CD14-positive monocyte (primary cell): ENCODE data around the gene SLC20A1. TPM values are rescaled to one million over a fixed set of nuclear protein-coding genes. Genes with fewer than 3 reads are reported as not detected.

Experiments
- DNase-seq, 3 donors: peaks; one replicate each; pipeline ENCODE4 v3.0.0-alpha.2; 2011 to 2022
- H2AFZ ChIP-seq: 2 replicates; pipeline ENCODE4 v1.6.0; 2012; ENCODE audit warnings: mild to moderate bottlenecking, low read depth, low read length, inconsistent platforms; ENCODE audit not compliant: insufficient read depth, poor library complexity, severe bottlenecking
- H3K27ac ChIP-seq, 2 donors: 1 replicate in 1 of 2; 2 replicates in 1 of 2; pipeline ENCODE4 v1.5.1; 2012 to 2013; ENCODE audit warnings: low read length in 2 of 2, control low read depth in 1 of 2, inconsistent platforms in 1 of 2, low read depth in 1 of 2, mild to moderate bottlenecking in 1 of 2
- H3K27me3 ChIP-seq, 2 donors: one replicate each; pipeline versions ENCODE4 v1.6.0 to v1.6.1; 2011 to 2013; ENCODE audit warnings: low read length in 2 of 2; ENCODE audit not compliant: control insufficient read depth in 2 of 2, insufficient read depth in 2 of 2
- H3K36me3 ChIP-seq, 2 donors: replicated peaks in 1 of 2; 1 replicate in 1 of 2; 2 replicates in 1 of 2; pipeline versions ENCODE4 v1.5.1 to v1.6.1; 2012 to 2013; ENCODE audit warnings: low read length in 2 of 2, control low read depth in 1 of 2, inconsistent platforms in 1 of 2, mild to moderate bottlenecking in 1 of 2; ENCODE audit not compliant: insufficient read depth in 2 of 2, control insufficient read depth in 1 of 2
- H3K4me1 ChIP-seq, 2 donors: 1 replicate in 1 of 2; 2 replicates in 1 of 2; pipeline versions ENCODE4 v1.5.1 to v1.6.1; 2012 to 2013; ENCODE audit warnings: low read length in 2 of 2, control low read depth in 1 of 2, inconsistent platforms in 1 of 2, mild to moderate bottlenecking in 1 of 2, moderate library complexity in 1 of 2; ENCODE audit not compliant: insufficient read depth in 2 of 2, control insufficient read depth in 1 of 2
- H3K4me2 ChIP-seq: replicated peaks from 2 replicates; pipeline ENCODE3; 2012; ENCODE audit warnings: low read length, moderate library complexity, mild to moderate bottlenecking; ENCODE audit not compliant: poor library complexity, severe bottlenecking; ENCODE audit errors: extremely low read depth
- H3K4me3 ChIP-seq, 3 experiments: fragments of 200-600 bp in 1 of 3; sonication (generic) in 1 of 3; replicated peaks in 1 of 3; 1 replicate in 2 of 3; 2 replicates in 1 of 3; pipeline ENCODE4 v1.5.1; 2011 to 2013; ENCODE audit warnings: low read length in 3 of 3, mild to moderate bottlenecking in 3 of 3, control low read depth in 2 of 3, low read depth in 2 of 3, inconsistent platforms in 1 of 3, moderate library complexity in 1 of 3
- H3K79me2 ChIP-seq: 2 replicates; pipeline ENCODE4 v1.6.0; 2012; ENCODE audit warnings: mild to moderate bottlenecking, control low read depth, inconsistent platforms, low read length, moderate library complexity; ENCODE audit not compliant: insufficient read depth
- H3K9ac ChIP-seq: 2 replicates; pipeline ENCODE4 v1.6.0; 2017; ENCODE audit warnings: low read length, mild to moderate bottlenecking; ENCODE audit not compliant: insufficient read depth, poor library complexity, severe bottlenecking
- H3K9me3 ChIP-seq, 2 donors: replicated peaks in 1 of 2; 1 replicate in 1 of 2; 2 replicates in 1 of 2; pipeline versions ENCODE4 v1.5.1 to v1.6.1; 2012 to 2013; ENCODE audit warnings: low read length in 2 of 2, control low read depth in 1 of 2; ENCODE audit not compliant: control insufficient read depth in 1 of 2, insufficient read depth in 1 of 2
- H4K20me1 ChIP-seq: 2 replicates; pipeline ENCODE4 v1.6.0; 2012; ENCODE audit warnings: mild to moderate bottlenecking, low read length, control low read depth, moderate library complexity; ENCODE audit not compliant: insufficient read depth
- H3K27ac Mint-ChIP-seq, 7 donors: one replicate each; pipeline ENCODE4 v1.8.0; 2020; ENCODE audit warnings: mild to moderate bottlenecking in 7 of 7, mixed read lengths in 7 of 7, moderate library complexity in 6 of 7, inconsistent platforms in 2 of 7
- H3K27me3 Mint-ChIP-seq, 3 donors: one replicate each; pipeline ENCODE4 v1.8.0; 2021 to 2022; ENCODE audit warnings: low read depth in 3 of 3, mild to moderate bottlenecking in 3 of 3, mixed read lengths in 3 of 3, moderate library complexity in 3 of 3, inconsistent platforms in 1 of 3
- H3K36me3 Mint-ChIP-seq, 2 donors: one replicate each; pipeline ENCODE4 v1.8.0; 2020; ENCODE audit warnings: mixed read lengths in 2 of 2, inconsistent platforms in 1 of 2, mild to moderate bottlenecking in 1 of 2
- H3K4me1 Mint-ChIP-seq: one replicate; pipeline ENCODE4 v1.8.0; 2020; ENCODE audit warnings: mild to moderate bottlenecking, mixed read lengths
- H3K4me3 Mint-ChIP-seq, 2 donors: one replicate each; pipeline ENCODE4 v1.8.0; 2020; ENCODE audit warnings: mild to moderate bottlenecking in 2 of 2, mixed read lengths in 2 of 2, moderate library complexity in 1 of 2
- H3K9me3 Mint-ChIP-seq, 7 donors: one replicate each; pipeline ENCODE4 v1.8.0; 2020 to 2022; ENCODE audit warnings: mixed read lengths in 7 of 7, mild to moderate bottlenecking in 6 of 7, moderate library complexity in 6 of 7, inconsistent platforms in 2 of 7
- WGBS: methylation state at CpG from one replicate; pipeline ENCODE4 v1.1.5; 2013; ENCODE audit warnings: missing lambda C conversion rate; ENCODE audit not compliant: insufficient coverage; 5-methylcytosine and 5-hydroxymethylcytosine counted together
- intact Hi-C, 2 donors: fragments of 100-400 bp; cut with micrococcal nuclease; formaldehyde crosslinking; loops; one replicate each; pipeline versions ENCODE4 v1.15.0 to v1.15.1; 2023
- polyA plus RNA-seq, 3 donors: library from polyadenylated mRNA; depleted of rRNA in 1 of 3; unstranded in 2 of 3; stranded (reverse) in 1 of 3; fragments of 300-500 nt in 2 of 3; fragments of >200 nt in 1 of 3; fragmentation: Illumina TruSeq in 2 of 3; gene quantifications; 1 replicate in 2 of 3; 2 replicates in 1 of 3; pipeline ENCODE4 v1.2.3, GENCODE V29; 2012 to 2021
- TF ChIP-seq, protein P1 (sequence below): fragments of 200-600 bp; IDR thresholded peaks from one replicate; pipeline ENCODE4 v1.8.0; 2022; ENCODE audit warnings: antibody characterized with exemption, mild to moderate bottlenecking

Gene SLC20A1
- polyA plus RNA-seq, 3 donors, result 16.1 to 112 (median 36.3) TPM

- Histone ChIP-seq H3K4me1 (peaks cover 6 to 8% of the 10 kb centered on the region in 2 donors), H3K36me3 (no peaks in the 10 kb centered on the region), H3K4me2 (no peak overlapping the region), H3K27me3 (no peaks in the 10 kb centered on the region), H2AFZ (no peak overlapping the region), H3K9me3 (no peaks in the 10 kb centered on the region), H3K27ac (no peak overlapping the region), H3K9ac (no peak overlapping the region), H4K20me1 (no peaks in the 10 kb centered on the region), H3K4me3 (no peak overlapping the region), H3K79me2 (no peaks in the 10 kb centered on the region)
- DNase-seq, result no peak
- Mint-ChIP-seq H3K36me3 (no peaks in the 10 kb centered on the region), H3K27ac (no peak overlapping the region), H3K4me3 (no peak overlapping the region), H3K9me3 (peaks cover 0 to 5% (median 2%) of the 10 kb centered on the region in 7 donors), H3K4me1 (peaks cover 6% of the 10 kb centered on the region), H3K27me3 (peaks cover 0 to 2% (median 1%) of the 10 kb centered on the region in 3 donors)
- WGBS, result 100% methylated on average over 1 of the region's 3 CpGs
- intact Hi-C loops, result loop anchor here (2.0 to 5.0 kb wide), 2 partner anchors 46 to 125 kb away; partner anchors contain the start of gene SLC20A1 (in 2 of the 2)
- TF ChIP-seq, protein P1, sequence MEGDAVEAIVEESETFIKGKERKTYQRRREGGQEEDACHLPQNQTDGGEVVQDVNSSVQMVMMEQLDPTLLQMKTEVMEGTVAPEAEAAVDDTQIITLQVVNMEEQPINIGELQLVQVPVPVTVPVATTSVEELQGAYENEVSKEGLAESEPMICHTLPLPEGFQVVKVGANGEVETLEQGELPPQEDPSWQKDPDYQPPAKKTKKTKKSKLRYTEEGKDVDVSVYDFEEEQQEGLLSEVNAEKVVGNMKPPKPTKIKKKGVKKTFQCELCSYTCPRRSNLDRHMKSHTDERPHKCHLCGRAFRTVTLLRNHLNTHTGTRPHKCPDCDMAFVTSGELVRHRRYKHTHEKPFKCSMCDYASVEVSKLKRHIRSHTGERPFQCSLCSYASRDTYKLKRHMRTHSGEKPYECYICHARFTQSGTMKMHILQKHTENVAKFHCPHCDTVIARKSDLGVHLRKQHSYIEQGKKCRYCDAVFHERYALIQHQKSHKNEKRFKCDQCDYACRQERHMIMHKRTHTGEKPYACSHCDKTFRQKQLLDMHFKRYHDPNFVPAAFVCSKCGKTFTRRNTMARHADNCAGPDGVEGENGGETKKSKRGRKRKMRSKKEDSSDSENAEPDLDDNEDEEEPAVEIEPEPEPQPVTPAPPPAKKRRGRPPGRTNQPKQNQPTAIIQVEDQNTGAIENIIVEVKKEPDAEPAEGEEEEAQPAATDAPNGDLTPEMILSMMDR, result no peak
Measured at GRCh38 chr2:112601754-112602153, 44.0 kb upstream of the SLC20A1 start.

DNA sequence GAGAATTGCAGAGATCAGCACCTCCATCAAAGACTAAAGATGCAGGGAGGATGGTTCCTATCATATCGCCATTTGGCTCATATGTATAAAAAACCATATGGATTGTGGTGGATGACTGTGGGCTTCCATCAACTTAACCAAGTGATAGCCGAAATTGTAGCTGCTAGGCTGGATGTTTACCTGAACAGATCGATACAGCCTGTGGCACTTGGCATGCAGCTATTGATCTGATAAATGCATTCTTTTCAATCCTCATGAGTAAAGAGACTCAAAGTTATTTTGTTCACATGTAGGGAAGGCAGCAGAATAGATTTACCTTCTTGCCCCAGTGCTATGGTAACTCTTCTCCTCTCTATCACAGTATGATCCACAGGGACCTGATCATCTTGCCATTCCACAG lies 42.8 kb upstream of the SLC20A1 start:
- Histone ChIP-seq H3K9ac (no peak overlapping the region), H3K4me3 (no peak overlapping the region), H3K79me2 (no peaks in the 10 kb centered on the region), H3K4me1 (peaks cover 6 to 8% of the 10 kb centered on the region in 2 donors), H3K27ac (no peak overlapping the region), H4K20me1 (no peaks in the 10 kb centered on the region), H2AFZ (no peak overlapping the region), H3K9me3 (no peaks in the 10 kb centered on the region), H3K4me2 (no peak overlapping the region), H3K36me3 (no peaks in the 10 kb centered on the region), H3K27me3 (no peaks in the 10 kb centered on the region)
- no peak for DNase-seq
- Mint-ChIP-seq H3K4me1 (peaks cover 6% of the 10 kb centered on the region), H3K27ac (no peak overlapping the region), H3K9me3 (peaks cover 0 to 1% (median 0%) of the 10 kb centered on the region in 7 donors), H3K4me3 (no peak overlapping the region), H3K27me3 (peaks cover 0 to 2% (median 1%) of the 10 kb centered on the region in 3 donors), H3K36me3 (no peaks in the 10 kb centered on the region)
- TF ChIP-seq, protein P1, result no peak
- WGBS, result 100% methylated on average over 1 of the region's 3 CpGs
- intact Hi-C loops, result loop anchor here (5.0 kb wide), 1 partner anchor 44 kb away; the partner anchor contains the start of gene SLC20A1 (in 2 of the 2)
